ENCODE results near the gene NT5DC1. TPM values are rescaled to one million over a fixed set of nuclear protein-coding genes. Genes with fewer than 3 reads are reported as not detected.

Gene NT5DC1
- total RNA-seq, 1 experiment from 2014 or later = 63.7 TPM

- TF ChIP-seq ATF3 (IDR thresholded peaks at IDR 0.05) = no peak
These were observed 36.0 kb upstream of the NT5DC1 start (continued) for GRCh38 chr6:116064666-116065065.

GRCh38 chr6:116066789-116067188, 33.9 kb upstream of the NT5DC1 start:
- ChIA-PET CTCF (no interaction called here), POLR2A (no interaction called here), RAD21 (ENCODE audit: low non-redundant PET in 1 of 2, low total read pairs in 2 of 2, uncharacterized antibody in 2 of 2, unreplicated experiment in 2 of 2) (no interaction called here)
- Histone ChIP-seq H3K4me1 (ENCODE audit: control insufficient read depth in 1 of 2, insufficient read depth in 2 of 2, low read length in 2 of 2) (peaks cover 3 to 8% of the 10 kb centered on the region in 2 experiments; a peak in 3 of 4 replicates), H3K79me2 (ENCODE audit: insufficient read depth, low read length) (no peaks in the 10 kb centered on the region), H3K9me2 (ENCODE audit: insufficient read depth) (no peaks in the 10 kb centered on the region), H4K20me1 (ENCODE audit: insufficient read depth) (no peaks in the 10 kb centered on the region), H3K4me3 (replicated peaks in 1 of 2; ENCODE audit: low read depth in 1 of 2, low read length in 2 of 2) (no peak overlapping the region), H2AFZ (ENCODE audit: low read depth, low read length, poor library complexity, severe bottlenecking) (no peak overlapping the region), H3K9me3 (ENCODE audit: control insufficient read depth in 1 of 2, insufficient read depth in 1 of 2, low read depth in 1 of 2, low read length in 2 of 2) (no peaks in the 10 kb centered on the region), H3K27ac (ENCODE audit: low read depth, low read length) (no peak overlapping the region), H3K27me3 (ENCODE audit: insufficient read depth, low read length) (no peaks in the 10 kb centered on the region), H3K4me2 (ENCODE audit: low read length) (no peak overlapping the region), H3K36me3 (ENCODE audit: control insufficient read depth in 1 of 2, insufficient read depth in 2 of 2, low read length in 2 of 2) (no peaks in the 10 kb centered on the region), H3K9ac (ENCODE audit: low read length) (no peak overlapping the region)
- no TSS peak for BruUV-seq (replicated peaks)
- intact Hi-C loops (cut with micrococcal nuclease) = no loop called here
- DNase-seq (ENCODE audit: low read depth, low spot score) = no peak
- ATAC-seq = no peak
- TF ChIP-seq SRF (IDR thresholded peaks at IDR 0.05; ENCODE audit: low read depth) (no peak), ZNF274 (IDR thresholded peaks at IDR 0.05; ENCODE audit: low read depth, low read length) (no peak), CBX3 (IDR thresholded peaks at IDR 0.05; ENCODE audit: low read depth) (no peak), EGR1 (IDR thresholded peaks at IDR 0.05; ENCODE audit: low read depth) (no peak), ZBTB33 (IDR thresholded peaks at IDR 0.05; ENCODE audit: extremely low read depth, insufficient replicate concordance, low read length) (no peak), ELF1 (IDR thresholded peaks at IDR 0.05; ENCODE audit: borderline replicate concordance, low read depth) (no peak), EZH2phosphoT487 (IDR thresholded peaks at IDR 0.05; ENCODE audit: borderline replicate concordance) (no peak), FOSL1 (IDR thresholded peaks at IDR 0.05; ENCODE audit: low read depth) (no peak)
